GM06990 (cell line): ENCODE results near the gene INS.

Experiments used
- DNase-seq: peaks from one replicate; pipeline ENCODE4 v3.0.0-alpha.2; 2011; ENCODE audit not compliant: insufficient read length; ENCODE audit errors: extremely low read depth
- H3K27me3 ChIP-seq: replicated peaks from 2 replicates; pipeline ENCODE4 v1.6.0; 2011; ENCODE audit warnings: low read length; ENCODE audit not compliant: control insufficient read depth, insufficient read depth
- H3K36me3 ChIP-seq: 2 replicates; pipeline ENCODE4 v1.5.1; 2011; ENCODE audit warnings: low read length; ENCODE audit not compliant: control insufficient read depth, insufficient read depth
- H3K4me3 ChIP-seq: replicated peaks from 2 replicates; pipeline ENCODE4 v1.5.1; 2011; ENCODE audit warnings: low read depth, mild to moderate bottlenecking, control low read depth, low read length
- CTCF ChIP-seq: IDR thresholded peaks from 2 replicates; pipeline ENCODE4 v1.5.1; 2011; ENCODE audit warnings: low read length, control low read depth, mild to moderate bottlenecking, inconsistent platforms; ENCODE audit not compliant: insufficient read depth, poor library complexity, severe bottlenecking

INS gene

GRCh38 chr11:2149460-2149859, 11.5 kb downstream of the INS start:
- Histone ChIP-seq H3K27me3 (peaks cover 4% of the 10 kb centered on the region; the same call in 1 of the 2 replicates), H3K36me3 (no peaks in the 10 kb centered on the region), H3K4me3 (no peak overlapping the region)
- DNase-seq: no peak
- no peak for TF ChIP-seq CTCF

- H3K27me3 ChIP-seq: peaks cover 4% of the 10 kb centered on the region; the same call in 1 of the 2 replicates
- no peak for TF ChIP-seq CTCF
- DNase-seq: no peak
- no peak overlapping the region for H3K4me3 ChIP-seq
- no peaks in the 10 kb centered on the region for H3K36me3 ChIP-seq
Measured at GRCh38 chr11:2148595-2148994, 12.4 kb downstream of the INS start.

GRCh38 chr11:2147391-2147790, 13.6 kb downstream of the INS start:
- DNase-seq: no peak
- no peak overlapping the region for H3K4me3 ChIP-seq
- no peak for TF ChIP-seq CTCF
- H3K27me3 ChIP-seq: peaks cover 2% of the 10 kb centered on the region; the same call in 1 of the 2 replicates
- H3K36me3 ChIP-seq: no peaks in the 10 kb centered on the region

GRCh38 chr11:2146051-2146450, 15.0 kb downstream of the INS start:
- DNase-seq: no peak
- H3K36me3 ChIP-seq: no peaks in the 10 kb centered on the region
- no peak overlapping the region for H3K4me3 ChIP-seq
- no peak for TF ChIP-seq CTCF
- peaks cover 2% of the 10 kb centered on the region; the same call in 1 of the 2 replicates for H3K27me3 ChIP-seq

- TF ChIP-seq CTCF: no peak
- Histone ChIP-seq H3K36me3 (no peaks in the 10 kb centered on the region), H3K27me3 (peaks cover 2% of the 10 kb centered on the region; the same call in 1 of the 2 replicates), H3K4me3 (no peak overlapping the region)
- DNase-seq: no peak
Measured at GRCh38 chr11:2144544-2145248, 16.3 kb downstream of the INS start.
